Right ventricle myocardium superior (tissue), 1 donor: ENCODE data around the gene CFAP44. TPM values are rescaled to one million over a fixed set of nuclear protein-coding genes. Genes with fewer than 3 reads are reported as not detected.

Experiments
- ATAC-seq: fragments of 200-7000 bp; cut with Tn5 transposase; one replicate; pipeline ENCODE4 v1.9.1; 2020; ENCODE audit warnings: mild to moderate bottlenecking; ENCODE audit not compliant: poor library complexity
- DNase-seq: peaks from one replicate; pipeline ENCODE4 v3.0.0-alpha.2; 2020
- intact Hi-C: fragments of 100-400 bp; cut with DNase I; formaldehyde crosslinking; loops from one replicate; pipeline ENCODE4 v1.11.2; 2022
- microRNA-seq: library from miRNA; unstranded; fragments of <30 nt; microRNA quantifications from one replicate; pipeline ENCODE4 v1.2.0, GENCODE V29; 2020
- total RNA-seq: library from RNA; stranded (reverse); fragmentation: NEBNext Ultra II Directional; extraction: Animal tissue kit (Norgen Biotek cat#: 25700); gene quantifications from one replicate; pipeline ENCODE4 v1.2.1, GENCODE V29; 2021
- donor health status: DM: no; HTN: yes; CAD: no; lungs with severe emphysema.

CFAP44 gene
- total RNA-seq, 1 donor from 2014 or later: 3.2 TPM

DNA sequence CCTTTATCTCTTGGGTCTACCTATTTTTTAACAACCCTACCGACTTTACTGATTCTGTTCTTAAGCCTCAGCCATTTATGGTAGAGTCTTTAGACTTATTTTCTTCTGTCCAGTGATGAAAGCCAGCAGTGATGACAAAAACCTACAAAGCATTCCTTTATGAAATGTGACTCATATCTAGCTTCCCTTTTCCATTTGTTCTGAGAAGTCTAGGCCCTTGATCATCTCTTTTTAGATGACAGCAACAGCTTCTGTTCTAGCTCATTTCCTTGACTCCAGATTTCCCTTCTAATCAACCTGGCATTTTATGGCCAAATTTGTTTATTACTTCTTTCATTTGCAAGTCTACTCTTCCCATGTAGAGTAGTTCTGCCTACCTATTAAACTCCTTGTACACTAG is 36.1 kb downstream of the CFAP44 start:
- ATAC-seq (no peak), DNase-seq (no peak)
- intact Hi-C loops: no loop called here

DNA sequence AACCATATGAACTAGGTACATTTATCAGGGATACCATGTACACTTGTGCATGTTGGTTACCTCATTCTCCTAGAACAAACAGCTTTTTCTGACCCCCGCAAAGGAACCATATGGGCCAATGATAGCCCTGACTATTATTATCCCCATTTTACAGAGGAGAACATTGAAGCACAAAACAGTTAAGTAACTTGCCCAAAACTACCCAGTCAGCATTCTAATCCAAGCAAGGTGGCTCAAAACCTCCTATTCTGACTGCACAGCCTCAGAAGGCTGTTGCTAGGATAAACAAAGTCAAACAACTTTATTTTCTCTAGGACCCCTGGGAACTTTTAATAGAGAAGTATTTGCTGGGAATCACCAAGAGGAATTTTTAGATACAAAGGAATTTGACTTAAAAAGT is 36.7 kb downstream of the CFAP44 start:
- ATAC-seq (no peak), DNase-seq (no peak)
- intact Hi-C loops: no loop called here

Small RNA genes lying within 50 kb of the gene (microRNA-seq; reads per million reads assigned to microRNA genes)
- gene MIR8076: not detected

Other genes with a start within 250 kb of the CFAP44 start
- gene BOC, start 229.9 kb downstream of the CFAP44 start, total RNA-seq: 7.4 TPM
- gene SPICE1, start 73.7 kb upstream of the CFAP44 start, total RNA-seq: 3.7 TPM
- gene SIDT1, start 91.1 kb upstream of the CFAP44 start, total RNA-seq: 0.78 TPM